ENCODE data around the gene ULBP1.
"Not testable (repeated sequence)": the region's sequence is repeated elsewhere in the genome, so short reads cannot be mapped to it uniquely, and the experiment has no call there.

The ULBP1 gene

DNA sequence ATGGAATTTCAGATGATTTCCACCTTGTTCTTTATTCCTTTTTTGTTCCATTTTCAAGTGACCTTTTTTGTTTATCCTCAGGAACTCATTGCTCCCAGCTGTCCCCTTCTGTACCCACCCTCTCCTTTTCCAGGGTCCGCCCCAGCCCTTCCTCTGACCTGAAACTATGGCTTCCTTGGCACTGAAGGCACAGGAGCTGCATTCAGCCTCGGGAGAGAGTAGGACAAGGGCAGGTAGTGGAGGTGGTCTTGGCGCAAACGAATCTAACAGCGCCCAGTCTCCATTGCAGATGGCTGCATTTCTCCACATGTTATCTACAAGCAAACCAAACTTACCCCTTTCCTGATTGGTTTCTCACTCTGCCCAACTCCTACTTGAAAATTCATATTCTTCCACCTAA, 30.7 kb upstream of the ULBP1 start:
- DNase-seq (ENCODE audit: low spot score), result no peak
- no peak for FAIRE-seq

- no peak for FAIRE-seq
- DNase-seq (ENCODE audit: low spot score), result no peak
Measured at GRCh38 chr6:149933461-149933860, 30.3 kb upstream of the ULBP1 start.

DNA sequence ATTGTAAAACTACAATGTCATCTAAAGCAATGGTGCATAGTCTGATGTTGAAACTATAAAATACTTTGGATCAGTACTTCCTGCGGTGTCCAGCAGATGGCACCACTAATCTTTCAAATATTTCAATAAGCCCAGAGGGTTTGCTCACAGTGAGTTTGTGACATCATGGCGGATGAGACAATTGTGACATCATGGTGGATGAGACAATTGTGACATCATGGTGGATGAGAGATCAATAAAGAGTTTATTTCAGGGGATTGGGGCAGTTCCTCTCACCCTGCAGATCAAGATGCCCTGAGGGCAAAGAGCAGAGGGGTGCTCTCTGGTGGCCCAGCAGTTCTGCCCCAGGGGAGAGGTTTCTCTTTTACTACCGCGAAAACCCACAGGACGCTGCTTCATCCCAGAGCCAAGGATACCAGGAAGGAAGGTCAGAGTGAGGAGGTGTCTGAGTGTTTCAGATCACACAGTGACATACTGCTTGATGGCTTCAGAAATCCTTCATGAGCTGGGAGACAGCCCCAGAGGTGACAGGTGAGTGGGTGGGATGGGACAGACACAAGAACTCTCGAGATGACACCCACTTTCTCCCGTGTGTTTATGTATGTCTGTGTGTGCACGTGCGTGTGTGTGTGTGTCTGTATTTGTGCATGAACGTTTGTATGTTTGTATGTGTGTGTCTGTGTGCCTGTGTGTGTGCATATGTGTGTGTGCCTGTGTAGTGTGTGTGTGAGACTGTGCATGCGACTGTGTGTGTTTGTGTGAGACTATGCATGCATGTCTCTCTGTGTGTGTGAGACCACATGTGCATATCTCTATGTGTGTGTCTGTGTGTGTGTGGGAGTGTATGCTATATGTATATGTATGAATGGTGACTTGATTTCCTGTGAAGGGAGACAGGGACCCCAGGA, 29.2 kb upstream of the ULBP1 start:
- peak; percentile 52 for DNase-seq (ENCODE audit: low spot score)
- FAIRE-seq, result no peak

GRCh38 chr6:149935246-149935645, 28.5 kb upstream of the ULBP1 start:
- DNase-seq (ENCODE audit: low spot score) (no peak), FAIRE-seq (no peak)

GRCh38 chr6:149935668-149936067, 28.1 kb upstream of the ULBP1 start:
- no peak for DNase-seq (ENCODE audit: low spot score)
- FAIRE-seq, result no peak

- no peak for DNase-seq (ENCODE audit: low spot score)
- no peak for FAIRE-seq
Measured at GRCh38 chr6:149936743-149937142, 27.0 kb upstream of the ULBP1 start.

DNA sequence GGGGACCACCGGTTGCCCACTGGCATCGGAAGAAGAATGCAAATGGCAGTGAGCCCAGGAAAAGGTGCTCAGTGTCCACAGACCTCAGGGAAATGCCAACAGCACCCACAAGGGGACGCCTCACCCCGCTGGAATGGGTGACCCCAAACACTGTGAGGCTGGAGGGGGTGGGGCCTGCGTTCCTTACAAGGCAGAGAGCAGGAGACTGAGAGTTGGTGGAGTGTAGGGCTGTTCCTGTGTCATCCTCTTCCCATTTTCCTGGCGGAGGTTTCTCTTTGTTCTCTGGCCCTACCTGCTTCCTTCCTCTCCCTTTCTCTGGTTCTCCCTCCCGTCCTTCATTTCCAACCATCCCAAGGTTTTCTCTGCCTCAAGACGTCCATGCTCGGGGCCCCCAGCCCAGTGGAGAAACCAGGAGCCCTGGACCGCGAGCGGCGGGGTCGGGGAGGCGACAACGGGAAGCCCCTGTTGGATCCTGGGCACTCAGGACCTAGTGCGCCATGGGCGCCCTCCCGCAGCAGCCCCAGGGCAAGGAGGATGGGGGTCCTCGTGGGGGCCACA, 25.7 kb upstream of the ULBP1 start:
- not testable (repeated sequence) for DNase-seq (ENCODE audit: low spot score)
- peak; percentile 42 for FAIRE-seq

DNA sequence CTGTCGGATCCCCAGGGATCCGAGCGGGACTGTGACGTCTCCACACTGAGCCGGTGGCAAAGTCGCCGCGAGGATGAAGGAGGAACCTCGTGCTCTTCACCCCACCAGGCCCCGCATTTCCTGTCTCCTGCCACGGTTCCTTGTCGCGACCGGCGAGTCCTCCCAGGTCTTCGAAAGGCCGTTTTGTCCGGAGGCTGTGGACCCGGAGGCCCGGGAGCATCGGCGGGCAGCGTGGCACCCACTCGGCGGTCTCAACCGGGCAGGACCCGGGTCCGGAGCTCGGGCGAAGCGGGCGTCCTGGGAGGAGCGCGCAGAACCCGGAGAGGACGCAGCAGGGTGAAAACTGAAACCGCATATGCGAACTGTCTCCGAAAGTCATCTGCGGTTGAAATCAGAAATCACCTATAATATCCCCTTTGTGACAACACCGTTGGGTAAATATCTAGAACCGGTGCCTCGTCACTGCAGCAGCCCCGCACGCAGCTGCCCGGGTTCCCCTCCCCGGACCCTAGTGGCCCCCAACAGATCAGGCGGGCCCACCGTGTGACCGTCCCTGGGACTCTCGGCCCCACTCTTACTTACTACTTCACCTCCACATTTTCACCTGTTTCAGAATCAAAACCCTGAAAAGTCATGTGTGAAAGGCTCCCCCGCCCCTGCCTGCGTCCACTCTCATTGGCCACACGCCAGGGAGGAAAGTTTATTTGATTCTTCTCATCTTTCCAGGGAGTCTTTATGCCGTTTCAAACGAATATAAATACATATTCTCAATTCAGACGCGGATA, 25.0 kb upstream of the ULBP1 start:
- DNase-seq (ENCODE audit: low spot score), result no peak
- no peak for FAIRE-seq

GRCh38 chr6:149939356-149939648, 24.4 kb upstream of the ULBP1 start:
- FAIRE-seq (no peak), DNase-seq (ENCODE audit: low spot score) (no peak)

DNA sequence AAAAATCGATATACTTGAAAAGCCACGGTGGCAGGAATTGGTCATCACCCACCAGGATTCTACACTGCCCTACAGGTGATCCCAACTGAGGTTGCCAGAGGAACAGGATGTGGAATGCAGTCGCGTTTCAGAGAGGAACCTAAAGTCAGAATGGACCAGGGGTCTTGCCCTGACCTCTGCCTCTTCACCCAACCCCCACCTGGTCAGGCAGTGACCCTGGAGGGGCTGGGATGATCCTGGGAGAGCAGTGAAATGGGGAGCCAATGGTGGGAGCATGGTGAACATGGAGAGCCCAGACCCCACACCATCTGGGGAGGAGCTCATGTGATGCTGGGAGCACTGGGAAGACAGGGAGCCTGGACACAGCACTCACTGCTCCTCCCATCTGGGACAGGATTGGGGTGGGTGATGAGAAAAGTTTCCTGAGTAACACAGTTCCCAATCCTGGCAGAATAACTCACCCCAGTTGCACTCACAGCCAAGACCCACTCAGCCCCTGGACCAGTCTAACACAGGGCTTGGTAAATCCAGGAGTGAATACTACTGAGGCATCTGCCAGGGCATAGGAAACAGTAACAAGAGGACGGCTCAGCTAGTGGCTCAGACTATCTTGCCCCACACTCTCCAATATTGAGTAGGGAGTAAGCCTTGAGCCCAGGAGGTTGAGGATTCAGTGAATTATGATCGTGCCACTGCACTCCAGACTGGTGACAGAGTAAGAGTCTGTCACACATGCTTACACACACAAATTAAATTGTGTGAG, 23.7 kb upstream of the ULBP1 start:
- DNase-seq (ENCODE audit: low spot score), result no peak
- no peak for FAIRE-seq

DNA sequence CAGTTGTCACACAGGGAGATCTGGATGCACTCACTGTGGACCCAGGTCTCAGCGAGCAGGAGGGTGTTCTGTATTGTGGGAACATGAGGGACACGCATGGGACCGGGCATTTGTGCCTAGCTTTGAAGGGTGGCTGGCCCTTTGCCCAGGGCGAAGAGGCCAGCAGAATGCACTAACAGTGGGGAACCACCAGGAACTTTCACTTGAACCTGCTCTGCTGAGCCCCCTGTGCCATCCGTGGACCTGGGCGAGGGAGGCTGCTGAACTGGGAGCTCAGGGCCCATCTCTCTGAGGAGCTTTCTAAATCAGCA, 23.1 kb upstream of the ULBP1 start:
- no peak for FAIRE-seq
- no peak for DNase-seq (ENCODE audit: low spot score)

GRCh38 chr6:149941583-149942460, 21.9 kb upstream of the ULBP1 start, which contains the start of gene ULBP2:
Gene ULBP2 (plus strand): TSS chr6:149942014. CDS start chr6:149942073, 59 bp downstream.
- peak; percentile 96 for DNase-seq (ENCODE audit: low spot score)
- peak; percentile 44 for FAIRE-seq

- DNase-seq (ENCODE audit: low spot score) (no peak), FAIRE-seq (no peak)
Measured at GRCh38 chr6:149942461-149942829, 21.3 kb upstream of the ULBP1 start.

- FAIRE-seq, result not testable (repeated sequence)
Measured at GRCh38 chr6:149943321-149943720, 20.4 kb upstream of the ULBP1 start.

GRCh38 chr6:149945276-149945675, 18.5 kb upstream of the ULBP1 start:
- peak; percentile 37 for FAIRE-seq
- DNase-seq (ENCODE audit: low spot score), result not testable (repeated sequence)

More at GRCh38 chr6:149943321-149943720, 20.4 kb upstream of the ULBP1 start:
- not testable (repeated sequence) for DNase-seq (ENCODE audit: low spot score)

DNA sequence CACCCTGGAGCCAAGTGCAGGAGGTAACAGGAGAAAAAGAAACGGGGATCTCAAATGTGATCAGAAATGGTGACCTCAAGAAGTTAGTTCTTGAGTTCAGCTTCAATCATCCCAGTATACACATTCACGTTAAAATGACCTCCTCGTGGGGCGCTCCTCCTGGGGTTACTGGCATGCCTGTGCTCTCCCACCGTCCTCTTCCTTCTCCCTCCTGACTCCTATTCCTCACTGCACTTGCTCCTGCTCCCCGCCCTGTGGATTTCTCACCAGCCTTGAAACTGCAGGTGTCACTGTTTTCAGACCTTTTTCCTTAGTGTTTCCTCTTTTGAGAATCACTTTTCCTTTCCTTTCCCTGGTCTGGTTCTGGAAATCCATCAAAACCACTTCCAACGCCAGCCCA, 17.1 kb upstream of the ULBP1 start:
- not testable (repeated sequence) for FAIRE-seq; DNase-seq (ENCODE audit: low spot score)

- FAIRE-seq; DNase-seq (ENCODE audit: low spot score): not testable (repeated sequence)
Measured at GRCh38 chr6:149947533-149947932, 16.2 kb upstream of the ULBP1 start.

- no peak for DNase-seq (ENCODE audit: low spot score)
- no peak for FAIRE-seq
Measured at GRCh38 chr6:149948011-149948410, 15.7 kb upstream of the ULBP1 start.

- FAIRE-seq (no peak), DNase-seq (ENCODE audit: low spot score) (no peak)
Measured at GRCh38 chr6:149948616-149949015, 15.1 kb upstream of the ULBP1 start.

DNA sequence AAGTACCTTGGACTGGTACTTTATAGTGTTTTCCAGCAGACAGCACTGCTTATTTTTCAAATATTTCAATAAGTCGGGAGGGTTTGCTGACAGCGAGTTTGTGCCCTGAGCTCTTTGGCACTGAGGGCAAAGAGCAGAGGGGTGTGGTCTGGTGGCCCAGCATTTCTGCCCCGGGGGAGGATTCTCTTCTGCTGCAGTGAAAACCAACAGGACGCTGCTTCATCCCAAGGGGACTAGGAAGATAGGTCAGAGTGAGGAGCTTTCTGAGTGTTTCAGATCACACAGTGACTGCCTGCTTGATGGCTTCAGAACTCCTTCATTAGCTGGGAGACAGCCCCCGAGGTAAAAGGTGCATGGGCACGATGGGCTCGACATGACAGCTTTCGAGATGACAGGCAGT, 13.3 kb upstream of the ULBP1 start:
- FAIRE-seq (no peak), DNase-seq (ENCODE audit: low spot score) (no peak)

- no peak for FAIRE-seq
Measured at GRCh38 chr6:149951096-149951495, 12.6 kb upstream of the ULBP1 start.

More at GRCh38 chr6:149951096-149951495, 12.6 kb upstream of the ULBP1 start:
- DNase-seq (ENCODE audit: low spot score), result no peak

Measured in urothelium cell line (cell line).